ENCODE results near the gene BLVRA.

DNA sequence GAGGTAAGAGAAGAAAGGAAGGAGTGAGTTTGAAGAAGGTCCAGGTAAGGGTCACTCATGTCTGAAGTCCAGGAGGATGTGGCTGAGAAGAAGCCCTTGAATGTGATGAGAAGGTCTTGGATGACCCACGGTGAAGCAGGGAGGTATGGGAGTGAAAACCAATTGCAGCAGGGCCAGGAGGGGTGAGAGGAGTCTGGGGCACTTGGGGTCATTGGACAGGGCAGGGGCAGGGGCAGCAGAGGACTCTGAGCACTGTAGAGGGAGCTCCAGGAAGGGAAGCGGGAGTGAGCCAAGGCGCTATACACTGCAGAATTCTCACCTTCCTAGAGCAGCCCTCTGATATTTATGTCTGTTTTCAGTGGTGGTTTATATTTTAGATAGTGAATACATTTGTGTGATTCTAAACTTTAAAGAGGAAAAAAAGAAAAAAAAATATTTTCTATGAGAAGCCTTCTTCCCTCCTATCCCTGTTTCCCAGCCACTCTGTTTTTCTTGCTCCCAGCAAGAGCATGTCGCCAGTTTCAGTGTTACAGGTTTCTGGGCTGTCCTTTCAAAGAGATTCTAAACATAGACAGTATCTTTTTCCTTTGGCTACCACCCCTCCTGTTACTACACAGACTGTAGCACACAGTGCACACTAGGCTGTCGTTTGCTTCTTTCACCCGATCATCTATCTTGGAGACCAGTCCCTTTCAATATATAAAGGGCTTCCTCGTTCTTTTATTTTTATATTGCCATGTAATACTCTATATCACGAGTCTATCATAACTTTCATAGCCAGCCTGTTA is 24.5 kb downstream of the BLVRA start:
- TF ChIP-seq, protein P1, sequence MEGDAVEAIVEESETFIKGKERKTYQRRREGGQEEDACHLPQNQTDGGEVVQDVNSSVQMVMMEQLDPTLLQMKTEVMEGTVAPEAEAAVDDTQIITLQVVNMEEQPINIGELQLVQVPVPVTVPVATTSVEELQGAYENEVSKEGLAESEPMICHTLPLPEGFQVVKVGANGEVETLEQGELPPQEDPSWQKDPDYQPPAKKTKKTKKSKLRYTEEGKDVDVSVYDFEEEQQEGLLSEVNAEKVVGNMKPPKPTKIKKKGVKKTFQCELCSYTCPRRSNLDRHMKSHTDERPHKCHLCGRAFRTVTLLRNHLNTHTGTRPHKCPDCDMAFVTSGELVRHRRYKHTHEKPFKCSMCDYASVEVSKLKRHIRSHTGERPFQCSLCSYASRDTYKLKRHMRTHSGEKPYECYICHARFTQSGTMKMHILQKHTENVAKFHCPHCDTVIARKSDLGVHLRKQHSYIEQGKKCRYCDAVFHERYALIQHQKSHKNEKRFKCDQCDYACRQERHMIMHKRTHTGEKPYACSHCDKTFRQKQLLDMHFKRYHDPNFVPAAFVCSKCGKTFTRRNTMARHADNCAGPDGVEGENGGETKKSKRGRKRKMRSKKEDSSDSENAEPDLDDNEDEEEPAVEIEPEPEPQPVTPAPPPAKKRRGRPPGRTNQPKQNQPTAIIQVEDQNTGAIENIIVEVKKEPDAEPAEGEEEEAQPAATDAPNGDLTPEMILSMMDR (IDR thresholded peaks at IDR 0.05), result no peak
- TF ChIP-seq POLR2A (IDR thresholded peaks at IDR 0.05), result no peak

Measured in uterus (tissue), 2 donors.